ENCODE results near the gene GOLGA2. TPM values are rescaled to one million over a fixed set of nuclear protein-coding genes. Genes with fewer than 3 reads are reported as not detected.

GOLGA2 gene
- total RNA-seq, 1 experiment from 2014 or later, result 34.4 TPM

DNA sequence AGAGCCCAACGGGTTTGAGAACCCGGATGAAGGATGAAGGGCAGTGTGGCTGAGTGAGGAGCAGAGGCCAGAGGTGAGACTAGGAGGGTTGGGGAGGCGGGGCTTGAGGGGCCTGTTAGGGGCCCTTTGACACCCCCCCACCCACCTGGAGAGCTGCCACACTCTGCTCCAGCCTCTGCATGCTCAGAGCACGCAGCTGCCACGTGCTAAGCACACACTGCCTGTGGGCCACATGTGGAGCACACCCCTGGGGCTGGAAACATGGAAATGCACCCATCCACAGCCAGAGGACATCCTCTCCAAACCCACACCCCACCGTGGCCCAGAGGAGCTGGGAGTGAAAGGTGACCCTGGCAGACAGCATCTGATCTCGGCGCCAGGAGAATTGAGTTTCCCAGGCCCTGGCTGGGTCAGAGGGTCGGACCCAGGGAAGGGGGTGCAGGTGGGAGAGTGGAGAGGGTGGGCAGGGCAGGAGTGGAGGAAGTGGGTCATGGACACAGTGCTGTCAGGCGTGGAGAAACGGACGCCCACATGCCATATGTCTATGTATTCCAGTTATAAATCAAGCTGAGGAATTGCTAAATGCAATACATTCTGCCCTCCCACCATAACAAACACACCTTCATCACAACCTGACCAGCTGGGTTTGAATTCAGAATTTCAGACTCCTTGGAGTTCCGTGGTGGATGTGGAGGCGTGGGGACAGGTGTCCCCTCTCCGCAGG, 66.7 kb downstream of the GOLGA2 start:
- no peak for DNase-seq

DNA sequence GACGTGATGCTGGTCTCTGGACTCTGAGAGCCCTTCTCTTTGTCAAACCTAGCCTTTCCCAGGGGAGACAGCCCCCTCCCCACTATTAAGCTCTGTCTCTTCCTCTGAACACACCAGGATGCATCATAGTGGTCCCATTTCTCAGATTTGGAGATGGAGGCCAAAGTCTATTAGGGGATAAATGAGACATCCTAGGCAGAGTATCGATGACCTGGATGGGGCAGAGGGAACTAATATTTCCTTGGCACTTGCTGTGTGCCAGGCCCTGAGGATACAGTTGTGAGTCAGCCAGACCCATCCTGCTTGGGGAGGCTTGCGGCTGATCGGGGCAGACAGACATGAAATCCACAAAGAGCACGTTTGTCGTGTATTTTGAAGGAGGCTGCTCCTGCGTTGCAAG, 67.4 kb downstream of the GOLGA2 start:
- no peak for DNase-seq
- H3K27me3 ChIP-seq (ENCODE audit: control insufficient read depth, insufficient read depth, low read length), result no peaks in the 10 kb centered on the region
- H3K36me3 ChIP-seq (replicated peaks; ENCODE audit: control insufficient read depth, insufficient read depth, low read length), result no peaks in the 10 kb centered on the region; the same call in 1 of the 2 replicates
- H3K4me3 ChIP-seq (ENCODE audit: insufficient read depth, low read depth, low read length), result no peak overlapping the region

More for the DNA sequence above, 66.7 kb downstream of the GOLGA2 start:
- Histone ChIP-seq H3K36me3 (replicated peaks; ENCODE audit: control insufficient read depth, insufficient read depth, low read length) (no peaks in the 10 kb centered on the region; the same call in 1 of the 2 replicates), H3K27me3 (ENCODE audit: control insufficient read depth, insufficient read depth, low read length) (no peaks in the 10 kb centered on the region), H3K4me3 (ENCODE audit: insufficient read depth, low read depth, low read length) (no peak overlapping the region)

DNA sequence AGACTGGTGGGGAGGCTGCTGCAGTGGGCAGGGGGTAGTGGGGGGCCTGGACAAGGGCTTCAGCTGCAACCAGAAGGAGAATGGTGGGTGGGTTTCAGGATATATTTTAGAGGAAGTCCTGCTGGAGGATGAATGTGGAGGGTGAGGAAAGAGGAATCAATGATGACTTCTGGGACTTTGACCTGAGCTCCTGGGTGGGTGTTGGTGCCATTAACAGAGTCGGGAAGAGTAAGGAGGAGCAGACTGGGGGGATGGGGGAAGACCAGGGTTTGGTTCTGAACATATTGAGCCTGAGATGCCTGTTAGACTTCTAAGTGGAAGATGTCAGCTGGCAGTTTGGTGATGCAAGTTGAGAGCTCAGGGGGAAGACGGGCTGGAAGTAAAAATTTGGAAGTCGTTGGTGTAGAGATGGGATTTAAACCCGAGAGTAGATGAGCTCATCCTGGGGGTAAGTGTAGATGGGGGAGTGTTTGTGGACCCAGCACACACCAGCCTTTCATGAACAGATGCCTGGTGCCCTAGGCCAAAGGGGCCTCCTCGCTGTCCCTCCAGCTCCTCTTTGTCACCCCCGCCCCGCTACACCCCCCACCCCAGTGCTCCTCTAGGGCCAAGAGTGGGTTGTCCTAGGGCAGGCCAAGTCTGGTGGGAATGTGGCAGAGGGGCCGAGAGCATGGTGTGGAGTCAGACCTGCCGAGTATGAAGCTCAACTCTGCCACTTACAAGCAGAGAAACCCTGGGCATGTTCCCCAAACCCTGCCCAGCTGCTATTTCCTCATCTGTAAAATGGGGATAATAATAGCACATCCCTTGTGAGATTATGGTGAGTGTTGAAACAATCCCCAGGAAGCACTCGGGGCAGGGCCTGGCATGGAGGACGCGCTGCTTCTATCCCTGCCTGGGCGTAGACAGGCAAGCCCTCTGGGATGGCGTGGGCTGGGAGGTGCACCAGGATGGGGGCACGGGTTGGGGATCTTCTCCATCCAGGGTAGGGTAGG, 68.6 kb downstream of the GOLGA2 start:
- Histone ChIP-seq H3K36me3 (replicated peaks; ENCODE audit: control insufficient read depth, insufficient read depth, low read length) (no peaks in the 10 kb centered on the region; the same call in 1 of the 2 replicates), H3K4me3 (ENCODE audit: insufficient read depth, low read depth, low read length) (no peak overlapping the region)

DNA sequence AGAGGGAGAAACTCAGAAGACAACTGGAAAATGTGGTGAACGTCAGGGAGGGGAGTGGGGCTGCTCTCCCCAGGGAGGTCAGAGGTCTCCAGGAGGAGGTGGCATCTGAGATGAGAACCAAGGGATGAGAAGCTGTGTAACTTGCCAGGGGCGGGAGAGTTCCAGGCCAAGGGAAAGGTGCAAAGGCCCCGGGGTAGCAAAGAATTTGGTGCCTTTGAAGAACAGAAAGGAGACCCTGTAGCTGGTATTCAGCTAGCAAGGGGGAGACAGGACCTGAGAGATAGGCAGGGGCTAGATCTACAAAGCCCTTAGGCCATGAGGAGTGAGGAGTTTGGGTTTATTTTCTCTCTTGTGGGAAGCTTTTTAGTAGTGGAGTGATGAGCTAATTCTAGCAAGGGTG, 69.3 kb downstream of the GOLGA2 start:
- no peaks in the 10 kb centered on the region; the same call in 1 of the 2 replicates for H3K36me3 ChIP-seq (replicated peaks; ENCODE audit: control insufficient read depth, insufficient read depth, low read length)
- H3K27me3 ChIP-seq (ENCODE audit: control insufficient read depth, insufficient read depth, low read length), result no peaks in the 10 kb centered on the region
- H3K4me3 ChIP-seq (ENCODE audit: insufficient read depth, low read depth, low read length), result no peak overlapping the region
- DNase-seq, result no peak

More for the DNA sequence above, 68.6 kb downstream of the GOLGA2 start:
- H3K27me3 ChIP-seq (ENCODE audit: control insufficient read depth, insufficient read depth, low read length), result no peaks in the 10 kb centered on the region
- no peak for DNase-seq

Other genes starting within 250 kb of the GOLGA2 start
- 10.3 and 12.3 TPM in 2 replicates for gene NAIF1, start 208.7 kb downstream of the GOLGA2 start, total RNA-seq (2014; rRNA removed; shearing (Covaris generic))
- gene SLC25A25, start 207.8 kb downstream of the GOLGA2 start, total RNA-seq (2014; rRNA removed; shearing (Covaris generic)), result 23.1 and 23.7 TPM in 2 replicates
- gene PTGES2, start 148.3 kb downstream of the GOLGA2 start, total RNA-seq (2014; rRNA removed; shearing (Covaris generic)), result 143 and 197 TPM in 2 replicates
- 1.4 TPM in 1 of 2 replicates, not detected in the other for gene LCN2, start 126.6 kb downstream of the GOLGA2 start, total RNA-seq (2014; rRNA removed; shearing (Covaris generic))
- gene BBLN, start 115.7 kb downstream of the GOLGA2 start, total RNA-seq (2014; rRNA removed; shearing (Covaris generic)), result 121 and 130 TPM in 2 replicates
- 36.8 and 41.0 TPM in 2 replicates for gene CIZ1, start 84.4 kb downstream of the GOLGA2 start, total RNA-seq (2014; rRNA removed; shearing (Covaris generic))
- 16.9 and 35.0 TPM in 2 replicates for gene DNM1, start 72.6 kb downstream of the GOLGA2 start, total RNA-seq (2014; rRNA removed; shearing (Covaris generic))
- 36.3 and 53.3 TPM in 2 replicates for gene SWI5, start 269 bp upstream of the GOLGA2 start, total RNA-seq (2014; rRNA removed; shearing (Covaris generic))
- 35.5 and 51.9 TPM in 2 replicates for gene TRUB2, start 46.4 kb upstream of the GOLGA2 start, total RNA-seq (2014; rRNA removed; shearing (Covaris generic))
- 45.9 and 55.3 TPM in 2 replicates for gene COQ4, start 46.8 kb upstream of the GOLGA2 start, total RNA-seq (2014; rRNA removed; shearing (Covaris generic))
- 26.2 and 39.0 TPM in 2 replicates for gene SLC27A4, start 64.5 kb upstream of the GOLGA2 start, total RNA-seq (2014; rRNA removed; shearing (Covaris generic))
- gene URM1, start 95.4 kb upstream of the GOLGA2 start, total RNA-seq (2014; rRNA removed; shearing (Covaris generic)), result 74.3 and 99.6 TPM in 2 replicates
- gene CERCAM, start 144.8 kb upstream of the GOLGA2 start, total RNA-seq (2014; rRNA removed; shearing (Covaris generic)), result 12.6 and 15.5 TPM in 2 replicates
- 12.0 and 15.8 TPM in 2 replicates for gene ODF2, start 180.0 kb upstream of the GOLGA2 start, total RNA-seq (2014; rRNA removed; shearing (Covaris generic))
- gene GLE1, start 228.7 kb upstream of the GOLGA2 start, total RNA-seq (2014; rRNA removed; shearing (Covaris generic)), result 21.2 and 24.5 TPM in 2 replicates

Data from H7 (cell line).